Measurements from ENCODE around the gene RAB42. TPM values are rescaled to one million over a fixed set of nuclear protein-coding genes. Genes with fewer than 3 reads are reported as not detected.

The RAB42 gene
- total RNA-seq, 4 donors from 2014 or later, result 1.3 to 3.5 (median 1.8) TPM

DNA sequence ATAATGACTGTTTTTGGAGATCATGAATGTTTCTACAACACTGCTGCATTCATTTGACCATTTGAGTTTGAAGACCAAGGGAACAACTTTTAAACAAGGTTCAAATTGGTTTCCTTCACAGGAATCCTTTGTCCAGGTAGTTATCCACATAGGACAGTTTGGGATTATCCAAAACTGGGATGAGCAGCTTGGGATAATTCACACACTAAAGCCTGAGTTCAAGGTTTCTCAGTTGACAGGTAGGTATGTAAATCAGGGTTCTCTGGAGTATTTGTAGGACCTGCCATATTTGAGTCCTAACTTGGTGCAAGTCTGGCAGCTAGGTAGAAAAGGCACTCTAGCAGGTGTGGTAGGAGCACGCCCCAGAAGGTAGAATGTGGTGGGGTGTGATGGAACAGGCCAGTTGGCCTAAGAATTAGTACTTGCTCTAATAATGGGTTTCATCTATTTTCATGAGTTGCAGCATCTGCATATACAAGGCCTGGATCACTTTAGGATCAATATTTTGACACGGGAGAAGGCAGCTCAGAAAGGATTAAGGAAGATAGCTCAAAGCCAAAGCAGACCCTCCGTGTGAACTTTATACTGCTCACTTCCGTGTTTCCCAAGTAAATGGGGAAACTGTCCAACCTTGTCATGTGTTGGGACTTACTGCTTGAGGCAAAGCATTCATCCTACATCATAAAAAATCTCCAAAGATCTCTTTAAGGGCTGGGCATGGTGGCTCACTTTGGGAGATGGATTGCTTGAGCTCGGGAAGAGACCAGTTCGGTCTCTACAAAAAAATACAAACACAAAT is 14.1 kb upstream of the RAB42 start:
- Histone ChIP-seq H3K27me3 (no peaks in the 10 kb centered on the region), H3K27ac (no peak overlapping the region), H3K4me3 (replicated peaks in 1 of 3) (no peak overlapping the region), H3K9me3 (no peaks in the 10 kb centered on the region), H3K4me1 (peaks cover 11 to 14% of the 10 kb centered on the region in 2 donors), H3K36me3 (peaks cover 38 to 40% of the 10 kb centered on the region in 2 donors)
- intact Hi-C loops (cut with DNase I), result no loop called here
- no peak for TF ChIP-seq POLR2A (IDR thresholded peaks at IDR 0.05)
- TF ChIP-seq, protein P1, sequence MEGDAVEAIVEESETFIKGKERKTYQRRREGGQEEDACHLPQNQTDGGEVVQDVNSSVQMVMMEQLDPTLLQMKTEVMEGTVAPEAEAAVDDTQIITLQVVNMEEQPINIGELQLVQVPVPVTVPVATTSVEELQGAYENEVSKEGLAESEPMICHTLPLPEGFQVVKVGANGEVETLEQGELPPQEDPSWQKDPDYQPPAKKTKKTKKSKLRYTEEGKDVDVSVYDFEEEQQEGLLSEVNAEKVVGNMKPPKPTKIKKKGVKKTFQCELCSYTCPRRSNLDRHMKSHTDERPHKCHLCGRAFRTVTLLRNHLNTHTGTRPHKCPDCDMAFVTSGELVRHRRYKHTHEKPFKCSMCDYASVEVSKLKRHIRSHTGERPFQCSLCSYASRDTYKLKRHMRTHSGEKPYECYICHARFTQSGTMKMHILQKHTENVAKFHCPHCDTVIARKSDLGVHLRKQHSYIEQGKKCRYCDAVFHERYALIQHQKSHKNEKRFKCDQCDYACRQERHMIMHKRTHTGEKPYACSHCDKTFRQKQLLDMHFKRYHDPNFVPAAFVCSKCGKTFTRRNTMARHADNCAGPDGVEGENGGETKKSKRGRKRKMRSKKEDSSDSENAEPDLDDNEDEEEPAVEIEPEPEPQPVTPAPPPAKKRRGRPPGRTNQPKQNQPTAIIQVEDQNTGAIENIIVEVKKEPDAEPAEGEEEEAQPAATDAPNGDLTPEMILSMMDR (IDR thresholded peaks at IDR 0.05), result no peak
- no peak for DNase-seq
- 89 to 90% methylated on average over 6 of the region's 6 CpGs for WGBS, 2 donors

DNA sequence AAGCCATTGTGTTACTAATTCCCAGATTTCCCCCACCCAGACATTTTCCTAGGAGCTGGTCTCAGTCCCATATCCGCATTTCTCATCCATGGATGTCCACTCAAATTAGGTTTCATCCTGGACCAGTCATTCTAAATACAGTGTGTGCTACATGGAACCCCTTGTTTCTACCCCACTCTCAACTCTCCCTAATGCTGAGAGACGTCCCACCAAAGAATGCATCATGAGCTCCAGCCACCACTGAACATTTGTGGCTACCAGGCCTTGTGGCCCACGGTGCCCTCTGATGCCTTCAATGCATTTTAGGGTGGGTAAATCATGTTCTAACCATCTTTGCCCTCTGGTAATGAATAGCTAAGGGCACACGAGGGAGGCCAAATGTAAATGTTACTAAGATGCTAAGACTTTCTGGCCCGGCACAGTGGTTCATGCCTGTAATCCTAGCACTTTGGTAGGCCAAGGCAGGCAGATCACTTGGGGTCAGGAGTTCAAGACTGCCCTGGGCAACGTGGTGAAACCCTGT is 13.3 kb upstream of the RAB42 start:
- no peak for DNase-seq
- TF ChIP-seq, protein P1 (IDR thresholded peaks at IDR 0.05), result no peak
- TF ChIP-seq POLR2A (IDR thresholded peaks at IDR 0.05), result no peak
- no peaks in the 10 kb centered on the region for H3K9me3 ChIP-seq
- peaks cover 32% of the 10 kb centered on the region in 2 donors for H3K36me3 ChIP-seq
- H3K27me3 ChIP-seq, result no peaks in the 10 kb centered on the region
- WGBS, 2 donors, result 86 to 89% methylated on average over 6 of the region's 6 CpGs
- intact Hi-C loops (cut with DNase I), result no loop called here
- no peak overlapping the region for H3K4me3 ChIP-seq (replicated peaks in 1 of 3)
- H3K27ac ChIP-seq, result no peak overlapping the region
- peaks cover 11 to 14% of the 10 kb centered on the region in 2 donors for H3K4me1 ChIP-seq

DNA sequence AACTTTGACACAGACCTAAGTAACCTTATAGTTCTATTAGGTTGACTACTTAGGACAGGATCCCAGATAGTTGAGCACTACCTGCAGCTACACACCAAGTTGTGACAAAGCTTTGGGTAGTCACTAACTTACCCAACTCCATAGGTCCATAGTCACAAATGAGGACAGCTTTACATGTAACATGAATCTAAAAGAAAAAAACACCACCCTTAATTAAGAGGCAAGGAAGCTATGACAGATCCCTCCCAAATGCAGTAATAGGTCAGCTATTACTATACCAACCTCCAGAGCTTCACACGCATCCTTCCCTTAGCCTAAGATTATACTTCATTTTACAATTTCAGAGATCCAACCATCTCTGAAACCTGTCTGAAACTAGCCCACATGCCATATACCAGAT is 12.7 kb upstream of the RAB42 start:
- Histone ChIP-seq H3K4me1 (peaks cover 11 to 14% of the 10 kb centered on the region in 2 donors), H3K4me3 (replicated peaks in 1 of 3) (no peak overlapping the region), H3K27ac (no peak overlapping the region), H3K36me3 (peaks cover 32% of the 10 kb centered on the region in 2 donors), H3K9me3 (no peaks in the 10 kb centered on the region), H3K27me3 (no peaks in the 10 kb centered on the region)
- TF ChIP-seq, protein P1 (IDR thresholded peaks at IDR 0.05), result no peak
- no peak for TF ChIP-seq POLR2A (IDR thresholded peaks at IDR 0.05)
- no peak for DNase-seq
- WGBS, 2 donors, result 96 to 97% methylated on average over 1 of the region's 1 CpG
- intact Hi-C loops (cut with DNase I), result no loop called here

DNA sequence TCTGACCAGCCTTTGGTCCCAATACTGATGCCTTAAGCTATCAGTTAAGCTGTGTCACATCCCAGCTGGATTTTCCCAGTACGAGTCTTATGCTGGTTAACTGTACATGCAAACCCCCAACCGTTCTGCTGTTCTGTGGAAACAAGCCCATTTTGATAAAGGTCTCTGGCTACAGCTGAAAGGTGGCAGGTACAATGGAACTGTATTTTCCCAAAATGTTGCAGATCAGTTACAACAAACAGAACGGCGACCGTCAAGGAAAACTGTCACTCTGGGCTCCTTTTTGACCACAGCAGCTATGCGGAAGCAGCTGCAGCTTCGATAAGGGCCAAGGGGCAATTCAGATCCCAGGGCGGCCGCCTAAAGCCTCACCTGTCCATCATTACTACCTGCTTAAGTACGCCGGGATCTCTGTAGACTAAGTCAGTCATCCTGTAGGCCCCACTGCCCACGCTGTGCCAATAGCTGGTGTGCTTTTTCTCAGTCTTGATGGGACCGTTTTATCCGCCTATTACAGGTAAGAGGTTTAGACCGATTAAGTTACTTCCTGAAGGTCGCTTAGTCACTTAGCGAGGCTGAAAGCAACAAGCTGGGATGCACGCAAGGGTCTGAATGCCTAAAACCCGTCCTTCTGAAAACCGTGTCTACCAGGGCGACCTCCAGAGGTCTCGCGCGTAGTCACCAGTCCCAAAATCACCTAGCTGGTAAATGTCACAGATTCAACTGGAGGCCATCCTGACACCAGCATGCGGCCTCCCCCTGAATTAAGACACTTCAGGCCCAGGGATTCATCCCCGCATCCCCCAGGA is 11.1 kb upstream of the RAB42 start:
- H3K9me3 ChIP-seq, result no peaks in the 10 kb centered on the region
- peaks cover 32% of the 10 kb centered on the region in 2 donors for H3K36me3 ChIP-seq
- TF ChIP-seq, protein P1 (IDR thresholded peaks at IDR 0.05), result peak in 1 of 6 experiments; percentile 27
- TF ChIP-seq POLR2A (IDR thresholded peaks at IDR 0.05), result no peak
- WGBS, 2 donors, result 3% methylated on average over 22 to 24 of the region's 26 CpGs
- intact Hi-C loops (cut with DNase I), result no loop called here
- peak overlapping the region; percentile 68 to 96 (median 92) for H3K4me3 ChIP-seq (replicated peaks in 1 of 3)
- peak; percentile 46 to 56 for DNase-seq
- H3K27me3 ChIP-seq, result no peaks in the 10 kb centered on the region
- H3K4me1 ChIP-seq, result peaks cover 11 to 14% of the 10 kb centered on the region in 2 donors
- H3K27ac ChIP-seq, result peak overlapping the region in 2 of 3 donors; percentile 81 to 86
